GM19023 (cell line): ENCODE data around the gene PROSER2.
"Not testable (repeated sequence)": the region's sequence is repeated elsewhere in the genome, so short reads cannot be mapped to it uniquely, and the experiment has no call there.

Experiments
- ATAC-seq: cut with Tn5 transposase; IDR thresholded peaks from one replicate; pipeline ENCODE4 v1.9.1; 2021; ENCODE audit warnings: mild to moderate bottlenecking, moderate library complexity; ENCODE audit not compliant: unreplicated experiment

The PROSER2 gene

DNA sequence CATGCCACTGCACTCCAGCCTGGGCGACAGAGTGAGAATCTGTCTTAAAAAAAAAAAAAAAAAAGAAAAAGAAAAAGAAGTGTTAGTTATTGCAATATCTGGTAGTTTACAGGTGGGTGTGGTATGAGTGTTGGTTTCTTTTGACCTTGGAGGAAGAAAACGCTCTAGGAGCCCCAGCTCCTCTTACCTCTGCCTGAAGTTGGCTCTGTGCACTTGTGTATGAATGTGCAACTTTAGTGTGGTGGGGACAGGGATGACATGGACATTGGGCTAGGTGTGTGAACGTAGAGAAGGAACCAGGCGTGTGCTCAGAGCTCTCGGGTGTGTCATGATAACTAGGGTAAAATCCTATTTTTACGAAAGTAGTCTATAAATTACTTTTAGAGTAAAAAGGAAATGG is 11.9 kb downstream of the PROSER2 start:
- ATAC-seq, result no peak

DNA sequence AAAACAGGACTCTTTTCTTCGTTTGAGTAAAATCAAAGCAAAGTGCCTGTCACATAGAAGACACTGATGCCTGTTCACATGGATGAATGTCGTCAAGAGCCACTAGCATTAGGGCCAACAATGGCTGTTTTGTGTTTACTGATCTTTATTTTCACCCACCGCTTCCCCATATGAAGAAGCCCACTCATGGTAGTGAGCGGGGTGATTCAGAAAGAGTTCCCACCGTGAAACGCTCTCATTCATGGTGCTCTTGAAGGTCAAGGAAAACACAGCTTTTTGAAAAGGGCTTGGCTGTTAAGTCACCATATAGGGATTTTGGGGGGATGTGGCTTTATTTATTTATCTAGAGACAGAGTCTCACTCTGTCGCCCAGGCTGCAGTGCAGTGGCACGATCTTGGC is 12.5 kb downstream of the PROSER2 start:
- no peak for ATAC-seq

DNA sequence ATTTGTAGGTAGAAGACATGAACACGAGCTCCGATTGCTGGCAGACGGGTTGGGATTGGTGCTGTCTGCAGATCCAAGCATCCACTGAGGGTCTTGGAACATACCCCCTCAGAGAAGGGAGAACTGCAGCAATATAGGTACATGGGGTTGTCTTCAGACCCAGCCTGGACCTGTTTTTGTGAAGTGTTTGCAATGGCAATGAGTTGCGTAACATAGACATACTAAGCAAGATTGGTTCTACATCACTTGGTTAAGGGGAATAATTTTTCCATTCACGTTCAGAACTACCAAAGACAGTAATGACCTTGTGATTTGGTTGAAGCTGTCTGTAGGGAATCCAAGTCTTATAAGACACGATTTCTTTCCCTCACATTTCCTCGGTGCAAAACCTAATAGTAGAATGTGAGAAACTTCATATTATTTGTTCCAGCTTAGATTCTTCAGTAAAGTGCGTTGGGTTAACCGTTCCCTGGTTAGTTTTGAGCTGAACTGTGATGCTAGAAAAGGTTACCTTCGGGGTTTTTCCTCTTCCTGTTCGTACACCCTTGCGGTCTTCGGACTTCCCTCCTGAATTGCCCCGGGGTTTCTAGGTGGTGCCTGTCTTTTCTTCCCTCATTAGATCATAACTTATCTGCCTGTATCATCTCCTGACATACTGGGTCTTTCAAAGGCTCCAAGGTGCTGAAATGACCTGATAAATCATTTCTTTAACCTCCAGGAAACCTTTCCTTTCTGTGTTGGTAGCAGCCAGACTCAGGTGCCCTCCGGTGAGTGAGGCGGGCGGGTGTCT is 14.4 kb downstream of the PROSER2 start:
- ATAC-seq, result no peak

DNA sequence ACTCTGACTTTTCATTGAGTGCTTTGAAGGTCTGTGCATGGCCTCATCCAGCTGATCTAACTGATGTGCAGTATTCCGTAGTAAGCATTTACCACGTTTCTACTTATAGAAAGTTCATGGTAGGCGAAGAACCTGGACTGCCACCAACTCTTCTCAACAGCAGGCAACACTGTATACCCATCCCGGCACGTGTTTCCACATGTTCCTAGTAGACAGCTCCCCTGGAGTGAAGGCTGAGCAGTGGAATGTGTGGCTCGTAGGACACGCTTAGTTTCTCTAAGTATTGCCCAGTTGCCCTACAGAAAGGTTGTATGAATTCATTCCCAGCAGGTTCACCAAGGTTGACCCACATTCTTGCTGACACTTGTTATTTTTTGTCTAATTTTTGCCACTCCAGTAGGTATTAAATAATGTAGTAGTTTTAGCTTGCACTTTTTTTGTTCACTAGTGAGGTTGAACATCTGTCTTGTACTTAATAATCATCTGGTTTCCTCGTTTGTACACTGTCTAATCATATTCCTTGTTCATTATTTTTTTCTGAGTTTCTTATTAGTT is 15.2 kb downstream of the PROSER2 start:
- no peak for ATAC-seq

DNA sequence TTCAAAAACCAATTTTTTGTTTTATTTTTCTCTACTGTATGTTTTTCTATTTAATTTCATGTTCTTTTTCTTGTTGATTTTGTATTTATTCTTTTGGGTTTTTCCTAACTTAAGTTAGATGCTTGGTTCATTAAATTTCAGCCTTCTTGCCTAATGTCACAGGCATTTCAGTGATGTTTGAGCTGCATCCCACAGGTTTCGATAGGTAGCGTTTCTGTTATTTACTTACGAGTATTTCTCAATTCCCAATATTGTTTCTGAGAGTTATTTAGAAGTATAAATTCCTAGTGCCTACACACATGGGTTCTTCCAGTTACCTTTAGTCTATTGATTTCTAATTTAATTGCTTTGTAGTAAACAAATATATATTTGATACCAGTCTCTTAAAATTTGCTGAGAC is 18.2 kb downstream of the PROSER2 start:
- ATAC-seq, result no peak

DNA sequence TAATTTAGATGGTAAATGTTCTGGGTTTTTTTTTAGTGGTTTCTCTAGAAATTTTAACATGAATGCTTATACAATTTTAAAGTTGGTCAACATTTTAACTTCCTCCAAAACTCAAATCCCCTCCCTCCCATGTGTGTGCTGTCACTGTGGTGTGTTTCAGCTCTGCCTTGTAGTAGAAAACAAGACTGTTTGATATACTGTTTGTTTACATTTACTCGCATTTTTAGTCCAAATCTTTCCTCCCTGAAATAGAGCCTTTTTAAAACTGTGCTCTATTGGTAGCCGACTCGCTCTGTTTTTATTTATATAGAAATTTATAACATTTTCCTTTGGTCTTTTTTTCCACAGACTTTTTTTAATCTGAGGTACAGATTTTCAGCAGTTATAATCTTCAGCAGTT is 19.3 kb downstream of the PROSER2 start:
- ATAC-seq, result no peak

DNA sequence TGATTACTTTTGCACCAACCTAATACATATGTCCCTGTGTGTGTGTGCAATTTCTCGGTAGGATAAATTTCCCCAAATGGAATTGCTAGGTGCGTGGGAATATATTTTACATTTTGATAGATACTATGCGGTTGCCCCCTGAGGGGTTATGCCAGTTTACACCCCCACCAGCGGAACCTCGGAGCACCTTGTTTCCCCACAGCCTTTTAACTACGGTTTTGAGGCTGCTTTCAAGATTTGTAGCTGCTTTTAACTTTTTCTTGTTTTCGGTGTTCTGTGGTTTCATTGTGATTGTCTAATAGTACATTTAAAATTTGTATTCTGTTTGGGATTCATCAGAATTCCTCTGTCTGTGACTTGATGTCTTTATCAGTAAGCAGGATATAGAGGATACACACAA is 22.0 kb downstream of the PROSER2 start:
- ATAC-seq, result no peak

DNA sequence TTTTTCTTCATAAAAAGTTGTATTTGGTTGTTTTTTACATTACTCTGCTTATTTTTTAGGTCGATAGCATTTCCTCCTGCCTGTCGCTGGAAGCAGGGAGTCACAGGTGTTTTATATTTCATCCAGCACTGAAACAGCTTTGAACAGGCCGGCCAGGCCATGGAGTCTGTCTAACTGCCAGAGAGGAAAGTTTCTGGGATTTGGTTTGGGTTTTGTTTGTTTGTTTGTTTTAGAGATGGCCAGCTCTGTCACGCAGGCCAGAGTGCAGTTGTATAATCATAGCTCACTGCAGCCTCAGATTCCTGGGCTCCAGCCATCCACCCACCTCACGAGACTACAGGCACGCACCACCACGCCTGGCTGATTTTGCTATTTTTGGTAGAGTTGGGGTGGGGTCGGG is 23.4 kb downstream of the PROSER2 start:
- no peak for ATAC-seq

DNA sequence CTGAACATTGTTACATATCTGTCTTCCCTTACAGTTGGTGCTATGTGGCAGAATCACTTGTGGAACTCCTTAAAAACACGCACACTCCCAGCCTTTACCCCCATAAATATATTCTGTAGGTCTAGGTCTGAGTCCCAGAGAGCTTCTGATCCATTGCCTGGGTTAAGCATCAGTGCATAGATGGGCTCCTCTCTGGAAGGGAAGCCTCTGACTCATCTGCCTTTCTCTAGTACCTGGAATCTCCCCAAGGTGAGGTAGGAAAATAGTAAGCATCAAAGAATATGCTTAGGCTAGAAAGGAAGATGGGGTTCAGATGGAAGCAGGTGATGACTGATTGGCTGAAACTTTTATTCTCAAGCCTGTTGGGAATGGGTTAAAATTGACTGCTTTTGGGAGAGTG is 26.1 kb downstream of the PROSER2 start:
- no peak for ATAC-seq

DNA sequence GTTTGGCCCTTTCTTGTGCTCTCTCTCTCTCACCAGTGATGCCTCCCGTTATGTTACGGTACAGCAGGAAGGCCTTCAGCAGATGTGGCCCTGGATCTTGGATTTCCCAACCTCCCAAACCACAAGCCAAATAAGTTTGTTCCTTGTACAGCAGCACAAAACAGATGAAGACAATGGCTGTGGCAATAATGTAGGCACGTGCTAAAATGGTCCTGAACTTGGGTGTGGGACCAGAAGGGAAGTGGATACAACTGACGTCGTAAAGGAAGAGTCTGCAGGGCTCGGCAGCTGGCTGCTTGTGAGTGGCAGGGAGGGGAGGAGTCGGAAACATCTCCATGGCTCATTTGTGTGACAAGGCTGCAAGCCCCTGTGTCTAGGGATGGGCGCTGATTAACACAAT is 26.8 kb downstream of the PROSER2 start:
- ATAC-seq, result no peak

DNA sequence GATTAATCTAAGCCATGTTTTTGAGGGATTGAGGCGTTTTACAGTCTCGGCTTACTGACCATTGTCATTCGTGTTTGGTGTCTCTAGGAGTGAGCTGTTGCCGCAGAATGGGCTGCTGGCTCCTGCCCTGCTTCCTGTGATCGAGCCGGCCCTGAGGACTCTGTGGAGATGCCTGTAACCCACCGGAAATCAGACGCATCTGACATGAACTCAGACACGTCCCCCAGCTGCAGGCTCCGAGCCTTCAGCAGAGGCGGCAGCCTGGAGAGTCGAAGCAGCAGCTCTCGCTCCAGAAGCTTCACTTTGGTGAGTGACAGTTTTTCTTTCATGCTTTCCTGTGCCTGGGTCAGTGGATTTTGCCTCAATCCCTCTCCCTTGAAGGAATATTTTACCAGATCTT is 28.8 kb downstream of the PROSER2 start:
- no peak for ATAC-seq

DNA sequence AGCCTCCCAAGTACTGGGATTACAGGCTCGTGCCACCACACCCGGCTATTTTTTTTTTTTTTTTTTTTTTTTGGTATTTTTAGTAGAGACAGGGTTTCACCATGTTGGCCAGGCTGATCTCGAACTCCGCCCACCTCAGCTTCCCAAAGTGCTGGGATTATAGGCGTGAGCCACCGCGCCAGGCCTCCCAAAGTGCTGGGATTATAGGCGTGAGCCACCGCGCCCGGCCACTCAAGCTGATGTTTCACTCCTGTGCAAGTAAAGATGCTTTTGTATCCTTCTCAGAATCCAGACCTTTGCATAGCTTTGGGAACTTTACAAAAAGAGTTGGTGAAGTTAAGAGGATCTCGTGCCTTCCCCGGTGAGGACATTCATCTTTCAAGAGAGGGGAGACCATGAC is 29.5 kb downstream of the PROSER2 start:
- ATAC-seq, result not testable (repeated sequence)

DNA sequence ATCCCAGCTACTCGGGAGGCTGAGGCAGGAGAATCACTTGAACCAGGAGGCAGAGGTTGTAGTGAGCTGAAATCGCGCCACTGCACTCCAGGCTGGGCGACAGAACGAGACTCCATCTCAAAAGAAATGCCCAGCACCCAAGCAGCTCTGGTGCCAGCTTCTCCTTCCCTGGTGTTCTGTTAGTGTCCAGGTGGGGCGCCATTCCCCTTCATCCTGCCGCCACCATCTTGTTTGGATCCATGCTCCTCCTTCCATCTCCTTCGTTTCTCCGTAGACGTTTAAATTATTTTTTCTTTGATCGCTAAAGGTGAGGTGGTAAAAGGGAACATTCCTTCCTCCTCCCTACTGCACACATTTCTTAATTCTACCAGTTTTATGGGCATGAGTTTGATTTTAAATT is 30.3 kb downstream of the PROSER2 start:
- ATAC-seq, result no peak

DNA sequence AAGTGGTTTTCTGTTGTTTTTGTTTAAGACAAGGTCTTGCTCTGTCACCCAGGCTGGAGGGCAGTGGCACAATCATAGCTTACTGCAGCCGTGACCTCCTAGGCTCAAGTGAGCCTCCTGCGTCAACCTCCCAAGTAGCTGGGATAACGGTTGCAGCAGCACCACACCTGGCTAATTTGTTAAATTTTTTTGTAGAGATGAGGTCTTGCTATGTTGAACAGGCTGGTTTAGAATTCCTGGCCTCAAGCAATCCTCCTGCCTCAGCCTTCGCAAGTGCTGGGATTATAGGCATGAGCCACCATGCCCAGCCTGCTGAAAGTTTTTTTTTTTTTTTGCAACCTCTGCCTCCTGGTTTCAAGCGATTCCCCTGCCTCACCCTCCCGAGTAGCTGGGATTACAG is 31.1 kb downstream of the PROSER2 start:
- ATAC-seq, result no peak

DNA sequence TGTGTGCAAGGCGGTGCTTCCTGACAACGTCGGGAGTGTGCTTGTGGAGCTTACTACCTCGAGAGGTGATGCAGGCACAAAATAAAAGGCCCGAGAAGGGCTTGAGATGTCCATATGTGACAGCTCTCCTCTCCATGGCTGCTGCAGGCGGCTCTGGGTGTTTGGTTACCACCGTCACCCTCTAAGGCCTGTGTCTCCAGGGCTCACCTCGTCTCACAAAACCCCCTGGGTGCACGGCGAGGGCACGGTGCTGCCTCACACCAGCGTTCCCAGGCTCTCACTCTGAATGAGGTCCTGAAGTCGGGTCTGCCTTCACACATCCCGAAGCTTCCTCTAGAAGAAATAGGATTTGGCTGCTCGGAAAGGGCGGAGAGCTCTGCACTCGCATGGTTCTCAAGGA is 32.9 kb downstream of the PROSER2 start:
- no peak for ATAC-seq

DNA sequence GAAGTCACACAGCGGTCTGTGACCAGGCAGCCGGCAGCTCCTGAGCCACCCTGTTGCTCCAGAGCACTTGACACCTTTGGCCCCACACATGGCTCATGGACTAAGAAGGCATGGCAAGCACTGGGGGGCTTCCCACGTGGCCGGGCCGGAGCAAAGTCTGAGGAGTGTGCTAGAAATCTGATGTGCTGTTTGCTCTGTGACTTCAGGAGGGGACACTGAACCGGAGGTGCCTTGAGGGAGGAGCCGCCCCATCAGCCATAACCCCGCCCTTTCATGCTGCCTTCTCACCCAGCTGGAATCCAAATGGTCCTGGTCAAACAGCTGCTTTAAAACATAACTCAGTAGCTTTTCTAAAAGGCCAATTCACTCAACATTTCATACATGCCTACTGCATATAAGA is 33.5 kb downstream of the PROSER2 start:
- no peak for ATAC-seq

DNA sequence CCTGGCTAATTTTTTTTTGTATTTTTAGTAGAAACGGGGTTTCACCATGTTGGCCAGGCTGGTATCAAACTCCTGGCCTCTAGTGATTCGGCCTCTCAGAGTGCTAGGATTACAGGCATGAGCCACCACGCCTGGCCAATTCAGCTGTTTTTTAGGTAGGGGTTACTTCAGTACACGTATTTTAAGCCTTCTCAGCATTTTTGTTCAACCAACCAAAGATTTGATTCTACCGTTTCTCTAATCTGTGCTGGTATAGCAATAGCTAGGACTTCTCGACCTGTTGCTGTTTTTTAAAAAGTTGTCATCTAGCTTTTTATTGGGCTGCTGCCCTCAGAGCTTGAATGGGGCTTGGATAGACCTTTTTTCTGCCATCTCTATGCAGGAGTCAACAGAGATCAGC is 34.9 kb downstream of the PROSER2 start:
- no peak for ATAC-seq

DNA sequence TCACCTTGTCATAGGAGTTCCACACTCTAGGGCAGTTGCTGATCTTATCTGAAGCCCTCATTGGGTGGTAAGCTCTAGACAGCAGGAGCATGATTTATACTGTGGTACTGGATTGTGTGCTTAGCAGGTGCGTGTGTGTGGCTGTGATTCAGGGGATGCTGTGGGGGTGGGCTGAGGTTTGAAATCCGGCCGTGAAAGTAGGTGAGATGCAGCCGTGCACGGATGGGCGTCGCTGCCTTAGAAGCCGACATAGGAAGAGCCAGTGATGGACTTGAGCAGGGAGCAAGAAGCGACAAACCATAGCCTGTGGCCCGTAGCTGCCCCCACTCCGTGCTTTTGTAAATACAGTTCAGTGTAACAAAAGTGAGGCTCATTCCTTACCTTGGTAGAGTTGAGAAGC is 38.2 kb downstream of the PROSER2 start:
- no peak for ATAC-seq

DNA sequence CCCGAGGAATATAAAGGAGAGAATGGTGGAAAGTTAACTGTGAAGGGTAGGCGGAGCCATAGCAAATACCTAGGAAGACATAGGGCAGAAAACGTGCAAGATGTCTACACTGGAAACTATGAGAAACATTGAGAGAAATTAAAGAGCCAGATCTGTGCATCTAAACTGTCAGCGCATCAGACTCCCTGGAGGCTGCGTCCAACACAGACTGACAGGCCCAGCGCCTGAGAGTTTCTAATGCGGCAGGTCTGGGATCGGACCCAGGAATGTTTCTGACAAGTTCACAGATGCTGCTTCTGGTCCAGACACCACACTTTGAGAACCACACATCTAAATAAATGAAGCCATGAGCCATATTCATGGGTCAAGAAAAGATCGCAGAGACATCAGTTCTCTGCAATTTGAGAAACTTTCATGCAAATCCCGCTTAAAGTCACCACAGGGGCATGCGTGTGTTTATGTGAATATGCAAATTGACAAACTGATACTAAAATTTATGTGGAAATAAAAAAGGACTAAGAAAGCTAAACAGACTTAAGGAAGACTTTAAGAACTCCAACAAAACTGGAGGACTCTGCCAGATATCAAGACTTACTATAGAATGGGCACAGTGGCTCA is 38.8 kb downstream of the PROSER2 start:
- no peak for ATAC-seq

DNA sequence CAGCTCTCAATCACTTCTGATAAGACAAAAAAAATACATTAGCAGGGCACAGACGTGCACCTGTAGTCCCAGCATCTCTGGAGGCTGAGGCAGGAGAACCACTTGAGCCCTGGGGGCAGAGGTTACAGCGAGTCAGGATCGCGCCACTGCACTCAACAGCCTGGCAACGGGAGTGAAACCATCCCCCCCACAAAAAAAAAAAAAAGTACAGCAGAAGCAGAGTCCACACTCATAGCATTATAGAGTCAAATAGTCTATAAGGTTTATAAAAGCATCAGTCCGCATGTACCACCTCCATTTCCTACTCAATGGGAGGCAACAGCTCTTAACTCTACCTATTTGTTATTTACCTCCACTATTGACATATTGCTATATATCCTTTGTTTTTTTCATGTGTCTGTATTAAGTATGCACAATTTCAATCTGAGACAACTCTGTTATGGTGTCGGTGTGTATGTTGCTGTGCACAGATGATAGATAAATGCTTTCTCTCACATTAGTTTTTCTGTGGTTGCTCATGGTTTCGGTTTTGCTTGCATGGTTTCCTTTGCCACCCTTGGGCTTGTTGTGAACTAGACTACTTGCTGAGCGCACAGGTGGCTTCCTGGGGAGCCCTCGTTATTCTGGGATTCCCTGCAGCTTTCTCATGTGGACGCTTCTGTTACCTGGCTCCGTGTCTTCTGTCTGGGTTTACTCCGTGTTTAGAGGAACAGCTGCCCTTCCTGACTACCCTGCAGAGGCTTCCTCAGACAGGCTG is 40.4 kb downstream of the PROSER2 start:
- ATAC-seq, result peak; percentile 96

DNA sequence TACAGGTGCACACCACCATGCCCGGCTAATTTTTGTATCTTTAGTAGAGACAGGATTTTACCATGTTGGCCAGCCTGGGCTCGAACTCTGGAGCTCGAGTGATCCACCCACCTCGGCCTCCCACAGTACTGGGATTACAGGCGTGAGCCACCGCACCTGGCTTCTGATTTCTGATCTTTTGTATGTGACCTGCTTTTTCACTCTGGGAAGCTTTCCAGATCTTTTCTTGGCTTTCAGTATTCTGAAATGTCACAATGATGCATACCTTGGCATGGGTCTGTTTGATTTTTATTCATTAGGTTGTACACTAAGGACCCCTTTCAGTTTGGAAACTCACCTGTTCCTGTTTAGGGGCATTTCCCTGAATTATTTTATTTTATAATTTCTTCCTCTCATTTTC is 41.6 kb downstream of the PROSER2 start:
- ATAC-seq, result no peak

DNA sequence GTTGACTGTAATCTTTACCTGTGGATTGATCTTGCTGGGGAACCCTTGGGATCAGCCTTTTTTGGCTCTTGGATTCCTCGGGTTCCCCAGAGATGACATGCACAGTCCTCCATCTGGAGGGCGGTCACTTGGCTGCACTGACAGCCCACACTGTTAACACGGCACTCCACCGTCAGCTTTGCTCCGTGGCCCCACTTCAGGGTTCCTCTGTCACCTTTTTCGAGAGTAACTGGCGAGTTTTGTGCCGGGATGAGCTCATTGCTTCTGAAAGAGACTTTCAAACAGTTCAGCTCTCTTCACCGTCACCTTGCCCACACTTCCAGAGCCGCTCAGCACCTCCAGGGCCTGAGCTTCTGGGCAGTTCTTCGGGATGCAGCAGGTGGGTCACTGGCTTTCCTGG is 42.4 kb downstream of the PROSER2 start:
- no peak for ATAC-seq
